Hepatic stellate cell (primary cell): ENCODE data around the gene SLC16A1.
"Not testable (repeated sequence)": the region's sequence is repeated elsewhere in the genome, so short reads cannot be mapped to it uniquely, and the experiment has no call there.

Source experiments
- DNase-seq: peaks from one replicate; pipeline ENCODE4 v3.0.0; 2011; ENCODE audit warnings: low spot score

Gene SLC16A1

DNA sequence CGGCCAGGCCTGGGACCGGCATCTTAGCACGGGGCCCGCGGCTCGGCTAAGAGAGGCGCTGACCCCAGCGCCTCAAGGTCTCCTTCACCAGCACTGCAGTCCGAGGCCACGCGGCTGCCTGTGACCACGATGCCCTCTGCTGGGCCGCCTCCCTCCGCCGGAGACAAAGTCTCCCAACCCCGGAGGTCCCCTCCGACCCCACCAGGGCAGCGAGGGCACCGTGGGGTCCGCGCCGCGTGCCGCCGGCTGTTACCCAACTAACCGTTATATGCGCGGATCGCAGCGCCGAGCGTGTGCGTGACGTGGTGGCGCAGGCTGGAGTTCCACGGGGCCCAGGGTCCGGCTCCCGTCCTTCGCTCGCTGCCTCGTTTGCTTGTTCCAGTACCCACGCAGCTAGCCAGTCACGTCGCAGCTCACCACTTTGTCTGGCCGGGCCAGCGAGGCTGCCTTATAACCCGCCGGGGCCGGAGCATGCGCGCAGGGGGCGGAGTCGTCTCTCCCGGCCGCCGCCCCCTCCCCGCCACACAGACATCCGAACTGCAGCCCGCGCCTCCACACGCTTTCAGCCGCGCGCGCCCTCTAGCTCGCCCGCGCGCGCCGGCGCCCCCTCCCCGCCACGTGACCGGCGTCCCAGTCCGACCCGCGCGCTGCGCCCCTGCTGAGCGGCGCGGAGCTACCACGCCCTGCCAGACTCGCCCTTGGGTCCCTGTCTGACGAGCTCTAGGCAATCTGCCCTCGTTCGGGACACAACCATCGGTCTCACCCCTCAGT, at the start of gene SLC16A1:
Gene SLC16A1, minus strand, starts transcription at position 424 of the 771 bp plus-strand sequence. CDS start 26,888 bp downstream, outside the sequence.
- peak; percentile 91 for DNase-seq

GRCh38 chr1:113003751-113004690, 48.0 kb upstream of the SLC16A1 start:
- no peak for DNase-seq

GRCh38 chr1:113002297-113002696, 46.3 kb upstream of the SLC16A1 start:
- DNase-seq = no peak

DNA sequence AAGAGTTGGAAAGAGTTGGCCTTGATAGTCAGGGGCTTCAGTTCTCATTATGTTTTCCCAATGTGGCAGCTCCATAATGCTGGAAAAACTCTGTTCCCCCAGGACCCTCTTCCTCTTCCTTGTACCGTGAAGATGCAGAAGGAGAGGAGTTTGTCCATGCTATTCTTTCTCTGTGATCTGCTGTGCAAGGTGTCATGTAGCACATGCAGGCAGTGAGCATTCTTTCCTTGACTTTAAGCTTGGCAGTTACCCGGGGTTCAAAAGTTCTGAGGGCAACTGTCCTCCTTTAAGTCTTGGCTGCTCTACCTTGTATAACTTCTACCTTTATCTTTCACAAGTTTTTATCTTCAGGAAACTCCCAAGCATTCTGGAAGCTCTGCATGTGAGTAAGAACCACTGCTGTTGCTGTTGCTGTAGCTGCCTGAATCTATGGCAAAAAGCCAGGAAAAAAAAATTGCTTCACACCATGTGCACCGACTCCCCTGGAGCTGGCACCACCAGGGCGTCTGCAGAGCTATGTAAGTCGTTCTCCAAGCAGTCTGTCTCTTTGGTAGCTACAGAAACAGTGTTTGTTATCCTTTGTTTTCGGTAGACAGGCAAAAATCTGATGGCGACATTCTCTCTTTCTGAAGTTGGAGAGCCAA, 42.7 kb upstream of the SLC16A1 start:
- peak; percentile 27 for DNase-seq

DNA sequence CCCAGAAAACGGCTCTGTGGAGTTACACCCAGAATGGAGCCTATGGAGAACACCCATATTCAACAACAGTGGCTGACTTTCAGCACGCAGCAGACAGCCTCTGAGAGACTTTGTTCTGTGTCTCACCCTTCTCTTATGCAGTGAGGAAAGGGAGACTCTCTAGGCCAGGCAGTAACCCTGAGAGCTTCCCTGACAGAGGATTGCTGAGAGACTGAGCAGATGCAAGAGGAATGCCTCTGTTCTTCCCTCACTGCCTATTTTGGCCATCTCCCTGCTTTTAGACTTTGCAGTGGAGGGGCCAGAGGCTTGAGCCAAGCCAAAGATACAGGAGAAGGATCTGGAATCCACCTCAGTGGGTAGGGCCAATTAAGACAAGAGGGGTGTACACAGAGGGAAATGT, 41.8 kb upstream of the SLC16A1 start:
- DNase-seq = no peak

- no peak for DNase-seq
Observed at GRCh38 chr1:112995890-112996289, 39.9 kb upstream of the SLC16A1 start.

GRCh38 chr1:112995021-112995420, 39.0 kb upstream of the SLC16A1 start:
- not testable (repeated sequence) for DNase-seq

GRCh38 chr1:112992780-112993179, 36.8 kb upstream of the SLC16A1 start:
- no peak for DNase-seq

- DNase-seq = no peak
Observed at GRCh38 chr1:112991402-112992120, 35.6 kb upstream of the SLC16A1 start.

- no peak for DNase-seq
Observed at GRCh38 chr1:112990271-112990670, 34.3 kb upstream of the SLC16A1 start.

- DNase-seq = no peak
Observed at GRCh38 chr1:112988367-112988766, 32.4 kb upstream of the SLC16A1 start.

DNA sequence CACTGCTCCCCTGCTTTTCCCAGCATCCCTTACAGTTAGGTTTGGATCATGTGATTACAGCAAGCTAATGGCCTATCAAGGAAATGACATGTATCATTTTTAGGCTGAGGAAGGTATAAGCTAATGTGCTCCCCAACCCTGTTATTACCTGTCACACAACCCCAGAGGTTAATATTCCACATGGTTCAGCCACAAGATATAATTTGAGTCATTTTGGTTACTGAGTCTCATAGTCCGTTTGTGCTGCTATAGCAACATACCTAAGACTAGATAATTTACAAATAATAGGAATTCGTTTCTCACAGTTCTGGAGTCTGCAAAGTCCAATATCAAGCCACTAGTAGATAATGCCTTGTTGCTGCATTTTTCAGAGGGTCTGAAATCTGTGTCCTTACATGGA, 29.1 kb upstream of the SLC16A1 start:
- DNase-seq = no peak

GRCh38 chr1:112983537-112984131, 27.6 kb upstream of the SLC16A1 start:
- no peak for DNase-seq

GRCh38 chr1:112982853-112983536, 27.0 kb upstream of the SLC16A1 start:
- no peak for DNase-seq

DNA sequence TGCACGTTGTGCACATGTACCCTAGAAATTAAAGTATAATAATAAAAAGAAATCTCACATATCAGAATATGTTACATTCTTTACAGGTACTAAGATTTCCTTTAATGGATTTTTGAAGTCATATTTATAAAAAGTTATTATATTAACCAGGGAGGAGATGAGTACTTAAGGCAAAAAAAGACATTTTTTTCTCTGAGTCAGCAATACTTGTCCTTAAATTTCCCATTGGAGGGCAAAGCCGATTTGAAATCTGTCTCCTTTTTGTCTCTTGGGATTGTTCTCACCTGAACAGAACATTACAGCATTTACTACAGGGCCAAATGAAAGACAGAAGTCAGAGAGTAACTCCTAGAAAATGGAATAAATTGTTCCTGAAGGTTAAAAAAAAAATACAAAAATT, 26.3 kb upstream of the SLC16A1 start:
- DNase-seq = no peak

DNA sequence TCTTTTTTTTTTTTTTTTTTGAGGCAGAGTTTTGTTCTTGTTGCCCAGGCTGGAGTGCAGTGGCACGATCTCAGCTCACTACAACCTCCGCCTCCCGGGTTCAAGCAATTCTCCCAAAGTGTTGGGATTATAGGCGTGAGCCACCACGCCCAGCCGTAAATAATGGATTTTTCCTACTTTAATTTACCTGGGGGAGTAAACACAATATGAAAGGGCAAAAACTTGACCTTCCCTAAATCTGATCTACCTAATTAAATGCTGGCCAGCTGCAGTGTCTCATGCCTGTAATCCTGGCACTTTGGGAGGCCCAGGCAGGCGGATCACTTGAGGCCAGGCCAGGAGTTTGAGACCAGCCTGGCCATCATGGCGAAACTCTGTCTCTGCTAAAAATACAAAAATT, 25.8 kb upstream of the SLC16A1 start:
- not testable (repeated sequence) for DNase-seq

- no peak for DNase-seq
Observed at GRCh38 chr1:112981426-112981825, 25.4 kb upstream of the SLC16A1 start.

DNA sequence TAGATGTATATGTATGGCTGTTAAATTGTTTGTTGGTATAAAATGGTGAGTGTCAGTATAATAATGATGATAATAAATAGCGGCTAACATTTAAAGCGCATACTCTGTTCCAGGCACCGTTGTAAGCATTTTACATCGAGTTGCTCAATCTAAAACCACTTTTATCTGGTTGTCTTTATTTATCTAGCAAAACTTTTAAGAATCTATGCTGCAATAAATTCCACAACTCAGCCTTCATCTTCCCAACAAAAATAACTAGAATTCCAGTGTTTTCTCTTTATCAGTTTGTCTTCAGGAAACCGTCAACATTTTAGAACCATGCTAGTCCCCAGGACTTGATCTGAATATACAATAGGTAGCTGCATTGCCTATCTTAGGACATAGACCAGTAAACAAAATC, 19.3 kb upstream of the SLC16A1 start:
- no peak for DNase-seq

GRCh38 chr1:112974646-112975045, 18.6 kb upstream of the SLC16A1 start:
- no peak for DNase-seq

GRCh38 chr1:112973788-112974187, 17.8 kb upstream of the SLC16A1 start:
- no peak for DNase-seq

GRCh38 chr1:112971006-112971405, 15.0 kb upstream of the SLC16A1 start:
- DNase-seq = no peak
